ENCODE data around the gene TLR7.

DNA sequence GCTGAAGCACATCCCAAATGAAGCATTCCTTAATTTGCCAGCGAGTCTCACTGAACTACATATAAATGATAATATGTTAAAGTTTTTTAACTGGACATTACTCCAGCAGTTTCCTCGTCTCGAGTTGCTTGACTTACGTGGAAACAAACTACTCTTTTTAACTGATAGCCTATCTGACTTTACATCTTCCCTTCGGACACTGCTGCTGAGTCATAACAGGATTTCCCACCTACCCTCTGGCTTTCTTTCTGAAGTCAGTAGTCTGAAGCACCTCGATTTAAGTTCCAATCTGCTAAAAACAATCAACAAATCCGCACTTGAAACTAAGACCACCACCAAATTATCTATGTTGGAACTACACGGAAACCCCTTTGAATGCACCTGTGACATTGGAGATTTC, 54.1 kb downstream of the TLR7 start:
- TF ChIP-seq, protein P1, sequence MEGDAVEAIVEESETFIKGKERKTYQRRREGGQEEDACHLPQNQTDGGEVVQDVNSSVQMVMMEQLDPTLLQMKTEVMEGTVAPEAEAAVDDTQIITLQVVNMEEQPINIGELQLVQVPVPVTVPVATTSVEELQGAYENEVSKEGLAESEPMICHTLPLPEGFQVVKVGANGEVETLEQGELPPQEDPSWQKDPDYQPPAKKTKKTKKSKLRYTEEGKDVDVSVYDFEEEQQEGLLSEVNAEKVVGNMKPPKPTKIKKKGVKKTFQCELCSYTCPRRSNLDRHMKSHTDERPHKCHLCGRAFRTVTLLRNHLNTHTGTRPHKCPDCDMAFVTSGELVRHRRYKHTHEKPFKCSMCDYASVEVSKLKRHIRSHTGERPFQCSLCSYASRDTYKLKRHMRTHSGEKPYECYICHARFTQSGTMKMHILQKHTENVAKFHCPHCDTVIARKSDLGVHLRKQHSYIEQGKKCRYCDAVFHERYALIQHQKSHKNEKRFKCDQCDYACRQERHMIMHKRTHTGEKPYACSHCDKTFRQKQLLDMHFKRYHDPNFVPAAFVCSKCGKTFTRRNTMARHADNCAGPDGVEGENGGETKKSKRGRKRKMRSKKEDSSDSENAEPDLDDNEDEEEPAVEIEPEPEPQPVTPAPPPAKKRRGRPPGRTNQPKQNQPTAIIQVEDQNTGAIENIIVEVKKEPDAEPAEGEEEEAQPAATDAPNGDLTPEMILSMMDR (IDR thresholded peaks at IDR 0.05), result no peak
- no peak for TF ChIP-seq SIN3A (IDR thresholded peaks at IDR 0.05; ENCODE audit: borderline replicate concordance, insufficient read depth, low read depth, low read length)
